GM19328 (cell line): ENCODE results near the gene ELP5.

Experiments
- ATAC-seq: cut with Tn5 transposase; IDR thresholded peaks from one replicate; pipeline ENCODE4 v1.9.1; 2021; ENCODE audit warnings: mild to moderate bottlenecking, moderate library complexity; ENCODE audit not compliant: unreplicated experiment

Gene ELP5

GRCh38 chr17:7251661-7252175 lies 297 bp upstream of the ELP5 start, which contains the start of gene CTDNEP1:
TSS of gene CTDNEP1 (minus strand) at chr17:7251734. CDS start at chr17:7251296, 438 bp downstream.
- ATAC-seq, result peak; percentile 79

- no peak for ATAC-seq
Observed at GRCh38 chr17:7253082-7253481, 1.1 kb downstream of the ELP5 start.

GRCh38 chr17:7254511-7254910 lies 2.5 kb downstream of the ELP5 start:
- ATAC-seq, result no peak

- ATAC-seq, result no peak
Observed at GRCh38 chr17:7256766-7257456, 4.9 kb downstream of the ELP5 start.

GRCh38 chr17:7258731-7259554 lies 6.9 kb downstream of the ELP5 start:
- ATAC-seq, result no peak

- ATAC-seq, result no peak
Observed at GRCh38 chr17:7259555-7259889, 7.5 kb downstream of the ELP5 start.

- ATAC-seq, result no peak
Observed at GRCh38 chr17:7260151-7260550, 8.1 kb downstream of the ELP5 start.

GRCh38 chr17:7260651-7261378 lies 8.8 kb downstream of the ELP5 start:
- no peak for ATAC-seq

- no peak for ATAC-seq
Observed at GRCh38 chr17:7261379-7262191, 9.6 kb downstream of the ELP5 start.

GRCh38 chr17:7262192-7262934 lies 10.3 kb downstream of the ELP5 start, which contains the start of gene CLDN7:
TSS of gene CLDN7 (minus strand) at chr17:7262478. CDS start at chr17:7262043, 435 bp downstream.
- ATAC-seq, result no peak

- no peak for ATAC-seq
Observed at GRCh38 chr17:7262935-7263800, 11.2 kb downstream of the ELP5 start.

GRCh38 chr17:7263801-7264078 lies 11.7 kb downstream of the ELP5 start:
- no peak for ATAC-seq

- no peak for ATAC-seq
Observed at GRCh38 chr17:7266784-7267183, 14.8 kb downstream of the ELP5 start.

GRCh38 chr17:7279448-7279847 lies 27.4 kb downstream of the ELP5 start:
- no peak for ATAC-seq

GRCh38 chr17:7280519-7281073 lies 28.6 kb downstream of the ELP5 start:
- ATAC-seq, result peak; percentile 65

- no peak for ATAC-seq
Observed at GRCh38 chr17:7281074-7281952, 29.3 kb downstream of the ELP5 start, which contains the start of gene SLC2A4. TSS of gene SLC2A4 (plus strand) at chr17:7281718. CDS start at chr17:7281935, 217 bp downstream.

GRCh38 chr17:7281953-7282751 lies 30.1 kb downstream of the ELP5 start:
- no peak for ATAC-seq
